GM23248 (cell line): ENCODE data around the gene IL26. TPM values are rescaled to one million over a fixed set of nuclear protein-coding genes. Genes with fewer than 3 reads are reported as not detected.

Experiments
- DNase-seq: peaks from one replicate; pipeline ENCODE4 v3.0.0-alpha.2; 2015
- H2AFZ ChIP-seq: fragments of 200-600 bp; sonication (generic); 2 replicates; pipeline ENCODE4 v1.6.1; 2016; ENCODE audit warnings: antibody characterized with exemption
- H3F3A ChIP-seq: fragments of 200-600 bp; sonication (generic); 2 replicates; pipeline ENCODE4 v1.6.1; 2016; ENCODE audit warnings: mild to moderate bottlenecking, antibody characterized with exemption, mixed run types; ENCODE audit not compliant: insufficient read depth
- H3K27ac ChIP-seq: fragments of 200-600 bp; sonication (generic); 2 replicates; pipeline ENCODE4 v1.5.1; 2016; ENCODE audit warnings: mild to moderate bottlenecking
- H3K27me3 ChIP-seq: fragments of 200-600 bp; sonication (generic); replicated peaks from 2 replicates; pipeline ENCODE4 v1.6.1; 2016; ENCODE audit warnings: mild to moderate bottlenecking; ENCODE audit not compliant: insufficient read depth
- H3K36me3 ChIP-seq: fragments of 200-600 bp; sonication (generic); 2 replicates; pipeline ENCODE4 v1.6.1; 2016; ENCODE audit warnings: low read depth, mild to moderate bottlenecking
- H3K4me1 ChIP-seq: fragments of 200-600 bp; sonication (generic); 2 replicates; pipeline ENCODE4 v1.6.1; 2016; ENCODE audit warnings: mild to moderate bottlenecking; ENCODE audit not compliant: insufficient read depth
- H3K4me2 ChIP-seq: fragments of 200-600 bp; sonication (generic); one replicate; pipeline ENCODE4 v1.6.1; 2016; ENCODE audit warnings: mild to moderate bottlenecking; ENCODE audit not compliant: unreplicated experiment
- H3K4me3 ChIP-seq: fragments of 200-600 bp; sonication (generic); 2 replicates; pipeline ENCODE4 v1.5.1; 2016; ENCODE audit warnings: mild to moderate bottlenecking
- H3K79me2 ChIP-seq: fragments of 200-600 bp; sonication (generic); 2 replicates; pipeline ENCODE4 v1.6.1; 2016; ENCODE audit warnings: mild to moderate bottlenecking; ENCODE audit not compliant: insufficient read depth
- H3K9ac ChIP-seq: fragments of 200-600 bp; sonication (generic); 2 replicates; pipeline ENCODE4 v1.6.1; 2016; ENCODE audit warnings: mild to moderate bottlenecking
- H3K9me2 ChIP-seq: fragments of 200-600 bp; sonication (generic); 2 replicates; pipeline ENCODE4 v1.6.1; 2016; ENCODE audit warnings: mixed run types, mild to moderate bottlenecking, moderate library complexity; ENCODE audit not compliant: insufficient read depth
- H3K9me3 ChIP-seq: fragments of 200-600 bp; sonication (generic); one replicate; pipeline ENCODE4 v1.6.1; 2017; ENCODE audit warnings: low read depth
- H4K20me1 ChIP-seq: fragments of 200-600 bp; sonication (generic); 2 replicates; pipeline ENCODE4 v1.6.0; 2016; ENCODE audit not compliant: insufficient read depth
- EZH2 ChIP-seq: fragments of 200-600 bp; sonication (generic); IDR thresholded peaks from 2 replicates; pipeline ENCODE4 v1.6.1; 2018; ENCODE audit warnings: antibody characterized with exemption, mild to moderate bottlenecking; ENCODE audit not compliant: insufficient read depth, poor library complexity, severe bottlenecking
- EZH2phosphoT487 ChIP-seq: fragments of 200-600 bp; sonication (generic); IDR thresholded peaks from 2 replicates; pipeline ENCODE4 v1.6.1; 2018; ENCODE audit warnings: antibody characterized with exemption, moderate library complexity, mild to moderate bottlenecking, low read depth; ENCODE audit not compliant: insufficient read depth
- WGBS, 2 experiments: methylation state at CpG; one replicate each; pipeline ENCODE4 v1.1.6; 2015 to 2017; ENCODE audit warnings: low lambda C conversion rate in 2 of 2, low coverage in 1 of 2; ENCODE audit errors: missing lambda C conversion rate in 2 of 2; 5-methylcytosine and 5-hydroxymethylcytosine counted together
- in situ Hi-C: fragments of 300-500 bp; cut with MboI; formaldehyde crosslinking; loops from 2 replicates; pipeline ENCODE4 v1.15.0; 2020
- polyA plus RNA-seq: library from polyadenylated mRNA; unstranded; fragments of >200 nt; fragmentation: Nextera tagmentation; extraction: Ambion mirVana; gene quantifications from 2 replicates; pipeline ENCODE4 v1.2.1, GENCODE V29; 2016
- total RNA-seq: library from RNA; depleted of rRNA; stranded (reverse); fragments of >200 nt; shearing (Covaris generic); gene quantifications from 2 replicates; pipeline ENCODE4 v1.2.3, GENCODE V29; 2014

Gene IL26
- total and polyA plus RNA-seq, 2 experiments from 2014 or later: not detected

DNA sequence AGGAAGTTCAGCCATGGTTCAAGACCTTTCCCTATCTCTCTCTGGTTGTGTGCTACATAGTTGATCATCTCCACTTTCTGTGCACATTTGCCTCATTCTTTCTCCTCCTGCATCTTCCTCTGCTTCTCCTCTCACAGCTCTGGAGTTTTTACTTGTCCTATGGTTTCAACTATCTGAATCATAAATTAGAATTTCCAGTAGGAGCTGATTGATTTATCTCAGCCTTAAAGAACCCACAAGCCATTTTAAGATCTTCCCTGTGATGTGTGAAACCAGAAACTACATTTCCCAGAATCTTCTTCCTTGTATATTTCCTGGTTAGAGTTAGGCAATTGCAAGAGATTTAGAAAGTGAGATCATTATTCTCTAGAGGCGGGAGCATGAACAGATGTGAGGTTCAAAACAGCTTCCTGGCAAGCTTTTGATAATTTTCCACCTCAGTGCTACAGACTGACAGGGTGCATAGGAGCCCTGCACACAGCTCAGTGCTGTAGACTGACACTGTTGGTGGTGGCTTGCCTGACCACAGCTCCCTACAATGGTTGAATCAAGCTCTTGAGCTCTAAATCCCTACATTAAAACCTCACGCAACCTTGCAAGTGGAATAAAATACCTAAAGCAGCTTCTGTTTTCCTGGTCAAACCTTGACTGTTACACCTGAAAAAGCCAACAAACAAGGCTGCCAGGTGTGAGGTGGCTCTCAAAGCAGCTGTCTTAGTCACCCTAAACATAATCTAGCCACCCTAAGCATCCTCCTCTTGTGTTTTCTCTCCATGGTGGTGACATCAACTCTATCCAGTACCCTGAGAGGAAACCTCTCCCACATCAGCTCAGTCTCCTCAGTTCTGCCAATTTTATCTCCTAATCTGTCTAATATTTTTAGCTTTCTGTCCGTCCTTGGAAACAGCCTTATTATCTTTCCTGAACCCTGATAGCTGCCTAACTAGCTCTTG lies 44.5 kb downstream of the IL26 start:
- no peaks in the 10 kb centered on the region for H3K9me3 ChIP-seq
- H3K36me3 ChIP-seq: no peaks in the 10 kb centered on the region
- H3K9me2 ChIP-seq: no peaks in the 10 kb centered on the region
- no peaks in the 10 kb centered on the region for H3K4me1 ChIP-seq
- no peak overlapping the region for H2AFZ ChIP-seq
- H3K27ac ChIP-seq: no peak overlapping the region
- WGBS, 2 experiments: 38% methylated on average over 3 of the region's 3 CpGs
- TF ChIP-seq EZH2: no peak
- no peak for TF ChIP-seq EZH2phosphoT487
- no peak overlapping the region for H3K9ac ChIP-seq
- no peak for DNase-seq
- H3K27me3 ChIP-seq: peaks cover 26% of the 10 kb centered on the region; the same call in 1 of the 2 replicates
- H3K4me2 ChIP-seq: no peak overlapping the region
- in situ Hi-C loops: no loop called here
- H3K79me2 ChIP-seq: no peaks in the 10 kb centered on the region
- no peak overlapping the region for H3K4me3 ChIP-seq
- H4K20me1 ChIP-seq: no peaks in the 10 kb centered on the region
- H3F3A ChIP-seq: no peaks in the 10 kb centered on the region

- peaks cover 4% of the 10 kb centered on the region; the same call in 1 of the 2 replicates for H3K27me3 ChIP-seq
- H3K4me3 ChIP-seq: no peak overlapping the region
- no peaks in the 10 kb centered on the region for H3K9me2 ChIP-seq
- in situ Hi-C loops: no loop called here
- no peaks in the 10 kb centered on the region for H3K36me3 ChIP-seq
- no peaks in the 10 kb centered on the region for H3K9me3 ChIP-seq
- WGBS, 2 experiments: 33% methylated on average over 3 of the region's 3 CpGs
- no peaks in the 10 kb centered on the region for H3K4me1 ChIP-seq
- H3F3A ChIP-seq: no peaks in the 10 kb centered on the region
- TF ChIP-seq EZH2 (no peak), EZH2phosphoT487 (no peak)
- H3K27ac ChIP-seq: no peak overlapping the region
- DNase-seq: no peak
- H3K9ac ChIP-seq: no peak overlapping the region
- no peak overlapping the region for H3K4me2 ChIP-seq
- H3K79me2 ChIP-seq: no peaks in the 10 kb centered on the region
- no peak overlapping the region for H2AFZ ChIP-seq
- H4K20me1 ChIP-seq: no peaks in the 10 kb centered on the region
Observed at GRCh38 chr12:68178774-68179439, 46.7 kb downstream of the IL26 start.

GRCh38 chr12:68178184-68178583 lies 47.4 kb downstream of the IL26 start:
- Histone ChIP-seq H3K9ac (no peak overlapping the region), H2AFZ (no peak overlapping the region), H3K4me1 (no peaks in the 10 kb centered on the region), H3K4me3 (no peak overlapping the region), H3K27ac (no peak overlapping the region), H4K20me1 (no peaks in the 10 kb centered on the region), H3K9me3 (no peaks in the 10 kb centered on the region), H3K9me2 (no peaks in the 10 kb centered on the region), H3K4me2 (no peak overlapping the region), H3K27me3 (peaks cover 8% of the 10 kb centered on the region; the same call in 1 of the 2 replicates), H3F3A (no peaks in the 10 kb centered on the region), H3K79me2 (no peaks in the 10 kb centered on the region), H3K36me3 (no peaks in the 10 kb centered on the region)
- in situ Hi-C loops: no loop called here
- TF ChIP-seq EZH2phosphoT487 (no peak), EZH2 (no peak)
- no peak for DNase-seq

DNA sequence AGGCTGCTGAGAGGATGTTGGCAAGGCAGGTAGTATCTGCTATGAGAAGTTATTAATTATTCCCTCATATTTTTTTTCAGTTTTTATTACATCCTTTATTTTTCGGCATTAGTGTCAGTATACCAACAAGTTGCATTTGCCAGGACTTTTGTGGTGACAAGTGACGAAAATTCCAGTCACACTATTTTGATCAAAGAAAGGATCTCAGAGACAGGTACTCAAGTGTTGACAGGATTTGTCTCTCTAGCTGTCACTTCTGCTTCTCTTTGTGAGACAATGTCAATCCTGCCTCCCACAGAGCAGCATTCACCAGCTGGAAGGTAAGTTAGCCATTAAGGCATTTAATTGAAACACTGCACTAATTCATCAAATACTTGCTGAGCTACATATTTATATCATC lies 48.0 kb downstream of the IL26 start:
- Histone ChIP-seq H3K9me2 (no peaks in the 10 kb centered on the region), H3K27ac (no peak overlapping the region), H3K4me1 (no peaks in the 10 kb centered on the region), H3K9me3 (no peaks in the 10 kb centered on the region), H3K79me2 (no peaks in the 10 kb centered on the region), H3K4me3 (no peak overlapping the region), H3F3A (no peaks in the 10 kb centered on the region), H3K9ac (no peak overlapping the region), H2AFZ (no peak overlapping the region), H4K20me1 (no peaks in the 10 kb centered on the region), H3K36me3 (no peaks in the 10 kb centered on the region), H3K4me2 (no peak overlapping the region), H3K27me3 (peaks cover 8% of the 10 kb centered on the region; the same call in 1 of the 2 replicates)
- in situ Hi-C loops: no loop called here
- DNase-seq: no peak
- no peak for TF ChIP-seq EZH2phosphoT487
- TF ChIP-seq EZH2: no peak
- WGBS, 2 experiments: 36 to 37% methylated on average over 2 of the region's 2 CpGs
